ENCODE measurements around the gene KRTAP10-10.
"Not testable (repeated sequence)": the region's sequence is repeated elsewhere in the genome, so short reads cannot be mapped to it uniquely, and the experiment has no call there.

The KRTAP10-10 gene

GRCh38 chr21:44590897-44591800 is 46.0 kb upstream of the KRTAP10-10 start:
- H4K8ac ChIP-seq (ENCODE audit: low read depth, low read length); H3K9ac ChIP-seq (ENCODE audit: low read length); H3K18ac ChIP-seq (ENCODE audit: low read length); H3K27ac ChIP-seq (ENCODE audit: low read depth, low read length); H3K4me2 ChIP-seq (ENCODE audit: low read length); H2BK12ac ChIP-seq (ENCODE audit: low read length); H3K36me3 ChIP-seq (ENCODE audit: control insufficient read depth in 1 of 2, insufficient read depth in 2 of 2, low read length in 2 of 2); H2AK5ac ChIP-seq (ENCODE audit: low read length); H3K27me3 ChIP-seq (ENCODE audit: insufficient read depth, low read length); DNase-seq; H2AFZ ChIP-seq (ENCODE audit: insufficient read depth, low read length, poor library complexity); H2BK120ac ChIP-seq (ENCODE audit: insufficient read depth, low read length, poor library complexity); H2BK5ac ChIP-seq (ENCODE audit: low read depth, low read length, poor library complexity); H3K4me3 ChIP-seq (ENCODE audit: low read depth, low read length); H3K23ac ChIP-seq (ENCODE audit: low read length); H3K79me2 ChIP-seq (ENCODE audit: control insufficient read depth, insufficient read depth, low read length, poor library complexity); H3K4ac ChIP-seq (ENCODE audit: low read depth, low read length); H3K9me3 ChIP-seq (ENCODE audit: insufficient read depth, low read depth, low read length); H4K91ac ChIP-seq (ENCODE audit: low read depth, low read length); H3K14ac ChIP-seq (ENCODE audit: low read length); H4K12ac ChIP-seq (ENCODE audit: low read depth, low read length): not testable (repeated sequence)
- WGBS (ENCODE audit: extremely low coverage, insufficient coverage, insufficient read length): no CpG with 5 or more reads among the region's 19 CpGs
- peaks cover 10% of the 10 kb centered on the region for H3K79me1 ChIP-seq (ENCODE audit: low read length)
- H3K4me1 ChIP-seq (ENCODE audit: control insufficient read depth in 1 of 2, insufficient read depth in 2 of 2, low read length in 2 of 2): peaks cover 3 to 13% of the 10 kb centered on the region in 2 experiments

DNA sequence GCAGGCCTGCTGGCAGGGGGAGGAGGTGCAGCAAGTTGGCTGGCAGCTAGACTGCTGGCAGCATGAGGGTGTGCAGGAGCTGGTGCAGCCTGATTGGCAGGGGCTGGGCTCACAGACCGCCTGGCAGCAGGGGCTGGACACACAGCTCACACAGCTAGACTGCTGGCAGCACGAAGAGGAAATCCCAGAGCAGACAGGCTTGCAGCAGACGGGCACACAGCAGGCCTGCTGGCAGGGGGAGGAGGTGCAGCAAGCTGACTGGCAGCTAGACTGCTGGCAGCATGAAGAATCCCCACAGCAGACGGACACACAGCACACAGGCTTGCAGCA is 45.4 kb upstream of the KRTAP10-10 start:
- H3K23ac ChIP-seq (ENCODE audit: low read length); H2BK12ac ChIP-seq (ENCODE audit: low read length); H3K4me2 ChIP-seq (ENCODE audit: low read length); H2BK120ac ChIP-seq (ENCODE audit: insufficient read depth, low read length, poor library complexity); H3K18ac ChIP-seq (ENCODE audit: low read length); H3K9me3 ChIP-seq (ENCODE audit: insufficient read depth, low read depth, low read length); H3K14ac ChIP-seq (ENCODE audit: low read length); H3K36me3 ChIP-seq (ENCODE audit: control insufficient read depth in 1 of 2, insufficient read depth in 2 of 2, low read length in 2 of 2); H3K9ac ChIP-seq (ENCODE audit: low read length); H3K79me2 ChIP-seq (ENCODE audit: control insufficient read depth, insufficient read depth, low read length, poor library complexity); H3K4ac ChIP-seq (ENCODE audit: low read depth, low read length); H4K8ac ChIP-seq (ENCODE audit: low read depth, low read length); H4K91ac ChIP-seq (ENCODE audit: low read depth, low read length); DNase-seq; H3K27me3 ChIP-seq (ENCODE audit: insufficient read depth, low read length); H2BK5ac ChIP-seq (ENCODE audit: low read depth, low read length, poor library complexity); H3K27ac ChIP-seq (ENCODE audit: low read depth, low read length); H4K12ac ChIP-seq (ENCODE audit: low read depth, low read length); H2AK5ac ChIP-seq (ENCODE audit: low read length); H2AFZ ChIP-seq (ENCODE audit: insufficient read depth, low read length, poor library complexity); H3K4me3 ChIP-seq (ENCODE audit: low read depth, low read length): not testable (repeated sequence)
- Histone ChIP-seq H3K79me1 (ENCODE audit: low read length) (peaks cover 10% of the 10 kb centered on the region), H3K4me1 (ENCODE audit: control insufficient read depth in 1 of 2, insufficient read depth in 2 of 2, low read length in 2 of 2) (peaks cover 3 to 17% of the 10 kb centered on the region in 2 experiments)
- WGBS (ENCODE audit: extremely low coverage, insufficient coverage, insufficient read length): no CpG with 5 or more reads among the region's 4 CpGs

GRCh38 chr21:44592446-44593311 is 44.5 kb upstream of the KRTAP10-10 start, which contains the start of gene KRTAP10-6:
TSS of gene KRTAP10-6 (minus strand) at chr21:44592505. CDS start at chr21:44592484, 21 bp downstream.
- H3K4me1 ChIP-seq (ENCODE audit: control insufficient read depth in 1 of 2, insufficient read depth in 2 of 2, low read length in 2 of 2): peaks cover 3 to 17% of the 10 kb centered on the region in 2 experiments
- H3K18ac ChIP-seq (ENCODE audit: low read length): no peak within 1 kb of the TSS
- no peak within 1 kb of the TSS for H3K4ac ChIP-seq (ENCODE audit: low read depth, low read length)
- H3K27me3 ChIP-seq (ENCODE audit: insufficient read depth, low read length): no peaks in the 10 kb centered on the region
- no CpG with 5 or more reads among the region's 33 CpGs for WGBS (ENCODE audit: extremely low coverage, insufficient coverage, insufficient read length)
- H4K12ac ChIP-seq (ENCODE audit: low read depth, low read length): no peak within 1 kb of the TSS
- H4K91ac ChIP-seq (ENCODE audit: low read depth, low read length): peak within 1 kb of the TSS; percentile 49
- peak within 1 kb of the TSS; percentile 29 for H2BK12ac ChIP-seq (ENCODE audit: low read length)
- H3K36me3 ChIP-seq (ENCODE audit: control insufficient read depth in 1 of 2, insufficient read depth in 2 of 2, low read length in 2 of 2): no peaks in the 10 kb centered on the region
- no peak within 1 kb of the TSS for H4K8ac ChIP-seq (ENCODE audit: low read depth, low read length)
- H3K79me1 ChIP-seq (ENCODE audit: low read length): peaks cover 10% of the 10 kb centered on the region
- H2BK5ac ChIP-seq (ENCODE audit: low read depth, low read length, poor library complexity): no peak within 1 kb of the TSS
- no peaks in the 10 kb centered on the region for H3K79me2 ChIP-seq (ENCODE audit: control insufficient read depth, insufficient read depth, low read length, poor library complexity)
- peak within 1 kb of the TSS; percentile 27 for H2AK5ac ChIP-seq (ENCODE audit: low read length)
- H3K9me3 ChIP-seq (ENCODE audit: insufficient read depth, low read depth, low read length): peaks cover 4% of the 10 kb centered on the region
- no peak within 1 kb of the TSS for H3K14ac ChIP-seq (ENCODE audit: low read length)
- DNase-seq: no peak
- peak within 1 kb of the TSS; percentile 41 for H2BK120ac ChIP-seq (ENCODE audit: insufficient read depth, low read length, poor library complexity)
- no peak within 1 kb of the TSS for H2AFZ ChIP-seq (ENCODE audit: insufficient read depth, low read length, poor library complexity)
- no peak within 1 kb of the TSS for H3K4me2 ChIP-seq (ENCODE audit: low read length)
- H3K9ac ChIP-seq (ENCODE audit: low read length): no peak within 1 kb of the TSS
- H3K27ac ChIP-seq (ENCODE audit: low read depth, low read length): no peak within 1 kb of the TSS
- no peak within 1 kb of the TSS for H3K23ac ChIP-seq (ENCODE audit: low read length)
- H3K4me3 ChIP-seq (ENCODE audit: low read depth, low read length): no peak within 1 kb of the TSS

DNA sequence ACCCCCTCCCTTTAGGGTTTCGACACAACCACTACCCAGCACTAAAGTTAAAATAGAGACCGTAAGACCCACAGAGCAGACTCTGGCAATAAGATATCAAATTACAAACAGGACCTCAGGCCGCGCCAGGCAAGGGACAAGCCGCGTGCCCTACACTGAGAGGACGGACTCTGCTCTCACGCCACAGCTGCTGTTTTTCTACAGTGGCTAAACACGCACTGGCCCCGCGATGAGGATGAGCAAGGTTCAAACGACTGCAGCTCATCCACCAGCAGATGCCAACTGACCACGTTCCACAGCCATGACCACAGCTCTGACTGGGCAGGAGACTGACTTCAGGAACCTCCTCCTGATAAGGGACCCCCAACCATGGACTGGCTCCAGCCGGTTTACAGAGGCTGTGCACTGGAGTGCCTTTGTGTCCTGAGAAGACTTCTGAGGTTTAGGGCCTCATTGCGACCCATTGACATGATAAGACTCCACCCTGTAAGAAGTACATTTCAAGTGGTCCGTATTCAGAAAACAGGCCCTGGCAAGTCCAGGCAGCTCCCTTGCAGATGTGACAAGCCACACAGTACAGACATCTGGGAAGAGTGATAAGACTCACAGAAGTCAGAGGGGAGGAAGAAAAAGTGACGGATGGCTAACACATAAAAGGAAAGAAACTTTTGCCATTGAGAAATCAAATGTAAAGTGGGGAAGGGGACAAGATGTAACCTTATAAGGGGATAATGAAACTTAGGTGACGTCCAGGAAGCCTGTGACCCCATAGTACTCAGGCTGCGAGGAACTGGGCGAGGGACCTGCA is 43.4 kb upstream of the KRTAP10-10 start:
- peak; percentile 28 to 44 for DNase-seq
- Histone ChIP-seq H2BK12ac (ENCODE audit: low read length) (peak overlapping the region; percentile 16), H3K9ac (ENCODE audit: low read length) (no peak overlapping the region), H4K8ac (ENCODE audit: low read depth, low read length) (peak overlapping the region; percentile 5), H3K27ac (ENCODE audit: low read depth, low read length) (no peak overlapping the region), H3K27me3 (ENCODE audit: insufficient read depth, low read length) (no peaks in the 10 kb centered on the region), H3K4me3 (ENCODE audit: low read depth, low read length) (no peak overlapping the region), H2BK5ac (ENCODE audit: low read depth, low read length, poor library complexity) (peak overlapping the region; percentile 1), H4K91ac (ENCODE audit: low read depth, low read length) (peak overlapping the region; percentile 69), H3K18ac (ENCODE audit: low read length) (no peak overlapping the region), H3K4me2 (ENCODE audit: low read length) (no peak overlapping the region), H2AK5ac (ENCODE audit: low read length) (no peak overlapping the region), H3K9me3 (ENCODE audit: insufficient read depth, low read depth, low read length) (peaks cover 4% of the 10 kb centered on the region), H3K4ac (ENCODE audit: low read depth, low read length) (no peak overlapping the region), H3K79me2 (ENCODE audit: control insufficient read depth, insufficient read depth, low read length, poor library complexity) (no peaks in the 10 kb centered on the region), H3K79me1 (ENCODE audit: low read length) (peaks cover 10% of the 10 kb centered on the region), H3K14ac (ENCODE audit: low read length) (peak overlapping the region; percentile 66), H2AFZ (ENCODE audit: insufficient read depth, low read length, poor library complexity) (no peak overlapping the region), H3K23ac (ENCODE audit: low read length) (no peak overlapping the region), H3K36me3 (ENCODE audit: control insufficient read depth in 1 of 2, insufficient read depth in 2 of 2, low read length in 2 of 2) (no peaks in the 10 kb centered on the region), H2BK120ac (ENCODE audit: insufficient read depth, low read length, poor library complexity) (peak overlapping the region; percentile 8), H4K12ac (ENCODE audit: low read depth, low read length) (peak overlapping the region; percentile 47), H3K4me1 (ENCODE audit: control insufficient read depth in 1 of 2, insufficient read depth in 2 of 2, low read length in 2 of 2) (peaks cover 3 to 17% of the 10 kb centered on the region in 2 experiments)
- WGBS (ENCODE audit: extremely low coverage, insufficient coverage, insufficient read length): no CpG with 5 or more reads among the region's 20 CpGs

All from trophoblast cell (in vitro differentiated cells and primary cell).